ENCODE results near the gene LAG3.

Gene LAG3

GRCh38 chr12:6791931-6792520 lies 19.7 kb downstream of the LAG3 start:
- DNase-seq, result no peak

GRCh38 chr12:6792522-6793201 lies 20.3 kb downstream of the LAG3 start:
- no peak for DNase-seq

GRCh38 chr12:6795088-6795487 lies 22.8 kb downstream of the LAG3 start:
- no peak for DNase-seq

GRCh38 chr12:6796576-6796975 lies 24.3 kb downstream of the LAG3 start:
- DNase-seq, result no peak

GRCh38 chr12:6799147-6799546 lies 26.8 kb downstream of the LAG3 start:
- no peak for DNase-seq

- DNase-seq, result no peak
Observed at GRCh38 chr12:6807170-6807569, 34.9 kb downstream of the LAG3 start.

- no peak for DNase-seq
Observed at GRCh38 chr12:6809056-6809455, 36.7 kb downstream of the LAG3 start.

GRCh38 chr12:6810758-6811157 lies 38.4 kb downstream of the LAG3 start:
- DNase-seq, result no peak

- no peak for DNase-seq
Observed at GRCh38 chr12:6813363-6813762, 41.0 kb downstream of the LAG3 start.

GRCh38 chr12:6816598-6816997 lies 44.3 kb downstream of the LAG3 start:
- no peak for DNase-seq

- DNase-seq, result no peak
Observed at GRCh38 chr12:6817098-6817497, 44.8 kb downstream of the LAG3 start.

GRCh38 chr12:6817662-6818157 lies 45.4 kb downstream of the LAG3 start:
- DNase-seq, result no peak

- DNase-seq, result no peak
Observed at GRCh38 chr12:6818222-6818621, 45.9 kb downstream of the LAG3 start.

- DNase-seq, result no peak
Observed at GRCh38 chr12:6818645-6819044, 46.3 kb downstream of the LAG3 start.

- no peak for DNase-seq
Observed at GRCh38 chr12:6819106-6820030, 47.0 kb downstream of the LAG3 start.

- no peak for DNase-seq
Observed at GRCh38 chr12:6820166-6820565, 47.8 kb downstream of the LAG3 start.

- peak; percentile 69 for DNase-seq
Observed at GRCh38 chr12:6821591-6822425, 49.5 kb downstream of the LAG3 start, which contains the start of gene GPR162. TSS of gene GPR162 (plus strand) at chr12:6821821. CDS start at chr12:6823899, 2,078 bp downstream.

- no peak for DNase-seq
Observed at GRCh38 chr12:6822426-6823135, 50.3 kb downstream of the LAG3 start.

- no peak for DNase-seq
Observed at GRCh38 chr12:6823182-6824084, 51.1 kb downstream of the LAG3 start.

- no peak for DNase-seq
Observed at GRCh38 chr12:6824085-6824775, 51.9 kb downstream of the LAG3 start.

All from NCI-H345 (cell line).